NCI-H460 (cell line): ENCODE results near the gene PLPPR5. TPM values are rescaled to one million over a fixed set of nuclear protein-coding genes. Genes with fewer than 3 reads are reported as not detected.

Experiments used
- DNase-seq: peaks from one replicate; pipeline ENCODE4 v3.0.0-alpha.2; 2016; ENCODE audit warnings: low read depth; ENCODE audit errors: extremely low read depth
- total RNA-seq: library from RNA; depleted of rRNA; stranded (reverse); fragments of >200 nt; shearing (Covaris generic); gene quantifications from 2 replicates; pipeline ENCODE4 v1.2.3, GENCODE V29; 2014

Gene PLPPR5
- total RNA-seq, 1 experiment from 2014 or later: not detected

DNA sequence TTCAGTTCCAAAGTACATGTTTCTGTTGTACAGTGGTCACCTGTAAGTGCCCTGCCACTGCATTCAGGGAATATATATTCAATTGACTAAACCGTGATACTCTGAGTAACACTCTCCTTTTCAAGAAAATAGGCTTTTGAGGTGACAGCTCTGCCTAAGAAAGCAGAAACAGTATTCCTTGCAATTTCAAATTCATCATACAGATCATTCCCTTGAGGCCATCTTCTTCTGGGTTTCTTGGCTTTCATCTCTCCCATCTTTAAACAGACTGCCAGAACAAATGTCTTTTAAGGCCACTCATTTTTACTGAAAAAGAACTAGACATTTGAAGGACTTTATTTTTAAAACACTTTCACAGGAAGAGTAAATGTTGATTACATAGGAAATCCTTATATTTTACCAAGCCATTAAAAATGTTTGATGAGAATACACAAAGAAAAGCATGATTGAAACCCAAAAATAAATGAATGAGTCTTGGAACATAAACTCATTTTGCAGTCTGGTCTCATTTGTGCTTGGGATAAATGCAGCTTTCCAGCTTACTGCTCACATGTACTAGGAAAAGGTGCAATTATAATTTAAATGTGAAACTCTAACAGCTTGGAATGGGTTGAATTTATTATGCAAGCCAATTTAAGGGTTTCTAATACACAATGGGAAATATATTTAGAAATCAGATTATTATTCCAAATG lies 34.7 kb downstream of the PLPPR5 start:
- DNase-seq: no peak

DNA sequence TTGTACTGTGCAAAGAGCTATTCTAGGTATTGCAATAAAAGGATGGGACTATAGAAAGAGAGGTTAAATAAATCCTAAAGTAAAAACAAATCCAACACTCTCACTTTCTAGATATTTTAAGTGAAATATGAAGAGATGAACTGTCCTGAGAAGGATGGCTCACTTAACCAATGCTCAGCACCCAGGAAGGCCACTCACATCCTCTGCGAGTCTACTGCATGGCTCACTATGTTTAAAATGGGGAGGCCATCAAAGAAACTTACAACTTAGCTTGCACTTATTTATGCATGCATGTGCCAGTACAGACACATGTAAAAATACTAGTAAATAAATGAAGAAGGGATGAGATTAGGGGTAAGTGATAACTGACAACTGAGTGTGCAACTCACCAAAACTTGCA lies 37.5 kb downstream of the PLPPR5 start:
- no peak for DNase-seq

DNA sequence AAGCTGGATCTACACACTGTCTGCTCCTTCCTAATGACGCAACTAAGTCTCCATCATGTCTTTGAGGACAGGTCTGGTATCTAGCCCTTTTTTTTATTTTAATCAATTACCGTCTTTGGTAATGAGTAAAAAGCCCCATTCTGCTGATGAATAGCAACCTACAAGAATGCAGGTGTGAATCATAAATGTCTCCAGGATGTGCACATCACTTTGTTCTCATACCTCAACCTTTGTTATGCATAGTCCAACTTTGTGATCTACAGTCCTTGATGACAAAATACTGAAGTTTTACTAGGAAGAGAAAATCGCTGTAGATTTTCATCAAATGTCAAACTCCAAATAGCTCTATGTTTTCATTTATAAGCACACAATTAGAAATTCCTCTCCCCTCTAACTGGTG lies 39.3 kb downstream of the PLPPR5 start:
- DNase-seq: no peak

- DNase-seq: no peak
Observed at GRCh38 chr1:98964198-98964597, 40.5 kb downstream of the PLPPR5 start.

GRCh38 chr1:98963064-98963758 lies 41.5 kb downstream of the PLPPR5 start:
- no peak for DNase-seq

DNA sequence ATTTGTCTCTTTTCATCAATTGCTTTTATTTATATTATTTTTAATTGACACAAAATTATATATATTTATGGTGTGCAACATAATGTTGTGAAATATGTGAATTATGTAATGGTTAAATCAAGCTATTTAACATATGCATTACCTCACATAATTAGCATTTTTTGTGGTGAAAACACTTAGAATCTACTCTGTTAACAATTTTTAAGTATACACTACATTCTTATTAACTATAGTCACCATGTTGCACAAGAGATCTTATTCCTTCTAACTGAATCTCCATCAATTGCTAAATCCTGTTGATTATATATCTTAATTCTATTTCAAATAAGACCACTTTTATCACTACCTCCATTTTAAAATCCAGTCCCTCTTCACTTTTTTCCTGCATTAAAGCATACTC lies 42.5 kb downstream of the PLPPR5 start:
- DNase-seq: no peak

GRCh38 chr1:98949621-98950020 lies 55.0 kb downstream of the PLPPR5 start:
- no peak for DNase-seq

DNA sequence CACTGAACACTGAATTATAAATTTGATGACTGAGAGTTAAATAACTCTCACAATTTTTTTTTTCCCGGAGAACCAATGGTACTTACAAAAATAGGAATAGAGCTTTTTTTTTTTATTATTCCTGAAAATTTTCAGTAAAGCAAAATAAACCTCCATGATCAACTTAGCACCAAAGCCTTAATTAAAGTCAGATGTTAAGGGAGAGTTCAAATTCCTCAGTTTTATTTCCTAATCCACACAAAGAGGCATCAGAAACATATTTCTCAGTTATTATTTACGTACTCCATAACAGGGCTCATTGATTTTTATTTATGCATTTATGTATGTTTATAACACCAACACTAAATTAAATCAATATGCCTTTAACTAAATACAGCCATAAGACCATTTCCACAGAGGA lies 55.5 kb downstream of the PLPPR5 start:
- DNase-seq: no peak

GRCh38 chr1:98947071-98947470 lies 57.6 kb downstream of the PLPPR5 start:
- DNase-seq: no peak

GRCh38 chr1:98940722-98941079 lies 64.0 kb downstream of the PLPPR5 start:
- no peak for DNase-seq

- DNase-seq: no peak
Observed at GRCh38 chr1:98940069-98940721, 64.5 kb downstream of the PLPPR5 start.

DNA sequence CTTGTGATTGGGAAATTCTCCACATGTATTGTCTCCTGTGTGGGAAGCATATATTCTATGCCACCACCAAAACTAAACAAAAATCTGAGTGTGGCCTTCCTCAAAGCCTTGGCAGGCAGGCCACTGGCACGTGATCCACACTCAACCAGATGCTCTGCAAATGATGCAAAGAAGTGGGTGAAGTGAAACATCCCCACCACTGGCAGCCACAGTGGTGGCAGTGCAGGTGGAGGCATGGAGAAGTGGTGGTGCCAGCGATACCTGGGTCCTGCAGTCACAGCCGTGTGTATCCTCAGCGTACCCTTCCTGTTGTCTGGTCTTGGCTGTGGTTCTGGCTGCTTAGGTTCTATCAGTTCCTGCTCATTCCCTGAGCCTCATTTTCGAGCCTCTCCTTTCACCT lies 65.2 kb downstream of the PLPPR5 start:
- DNase-seq: no peak

DNA sequence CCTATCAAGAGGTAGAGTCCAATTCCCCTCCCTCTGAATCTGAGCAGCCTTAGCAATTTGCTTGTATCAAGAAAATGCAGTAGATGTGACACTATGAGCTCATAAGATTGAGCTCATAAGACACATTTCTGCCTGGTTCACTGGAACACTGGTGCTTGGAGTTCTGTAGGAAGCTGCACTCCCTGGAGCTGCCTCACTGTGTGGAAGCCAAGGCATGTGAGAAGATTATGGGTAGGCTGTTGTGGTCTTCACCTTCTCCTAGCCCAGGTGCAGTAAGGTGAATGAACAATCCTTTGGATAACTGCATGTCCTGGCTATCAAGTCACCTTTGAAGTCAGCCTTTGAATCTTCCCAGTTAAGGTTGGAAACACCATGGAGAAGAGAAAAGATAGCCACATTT lies 67.3 kb downstream of the PLPPR5 start:
- no peak for DNase-seq

DNA sequence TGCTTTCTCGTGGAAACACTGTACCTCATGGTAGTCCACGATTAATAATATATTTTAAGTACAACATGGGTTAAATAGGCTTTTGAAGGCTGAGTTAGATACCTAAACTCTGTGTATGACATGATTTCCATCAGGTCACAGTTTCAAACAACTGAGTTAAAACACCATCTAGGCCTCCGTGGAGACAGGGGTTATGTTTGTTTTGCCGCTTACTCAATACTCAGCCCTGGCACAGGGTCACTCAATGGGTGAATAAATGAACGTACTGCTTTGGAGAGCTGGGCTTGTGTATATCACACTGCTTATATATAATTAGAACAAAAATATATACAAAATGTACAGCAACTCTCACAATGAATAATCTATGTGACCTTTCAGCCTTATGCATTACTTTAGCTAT lies 72.5 kb downstream of the PLPPR5 start:
- no peak for DNase-seq

GRCh38 chr1:98931128-98931835 lies 73.4 kb downstream of the PLPPR5 start:
- DNase-seq: no peak

DNA sequence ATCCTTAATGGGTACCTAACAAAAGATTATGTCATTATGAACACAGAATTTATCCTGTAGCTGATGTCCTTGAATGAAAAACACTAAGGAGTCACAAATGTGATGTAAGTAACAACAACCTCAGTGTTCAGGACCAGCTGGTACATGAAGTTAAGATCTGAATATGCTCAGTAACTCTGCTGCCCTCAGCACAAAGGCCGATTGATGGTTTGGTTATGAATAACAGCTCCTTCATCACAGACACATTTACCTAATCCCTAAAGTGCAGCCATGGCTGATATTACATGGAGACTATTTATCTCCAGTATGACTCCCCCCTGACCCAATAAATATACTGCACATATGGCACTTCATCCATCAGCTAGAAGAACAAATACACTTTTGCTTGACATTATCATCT lies 75.2 kb downstream of the PLPPR5 start:
- DNase-seq: no peak

DNA sequence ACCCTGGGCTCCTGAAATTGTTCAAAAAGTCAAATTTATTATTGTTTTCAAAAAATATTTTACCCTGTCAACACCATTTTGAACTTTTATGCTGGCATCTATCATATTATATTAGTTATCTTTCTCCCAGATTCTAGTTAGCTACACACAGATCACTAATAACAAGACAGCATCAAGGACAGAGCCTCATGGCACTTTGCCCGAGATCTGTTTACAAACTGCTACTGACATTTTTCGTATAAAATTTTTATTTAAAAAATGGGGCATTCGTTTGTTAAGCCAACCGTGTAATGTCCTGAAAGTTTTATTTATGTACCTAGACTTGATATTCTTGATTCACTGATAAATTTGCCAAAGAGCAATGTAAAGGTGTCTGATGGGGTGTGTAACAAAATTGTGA lies 78.1 kb downstream of the PLPPR5 start:
- no peak for DNase-seq

DNA sequence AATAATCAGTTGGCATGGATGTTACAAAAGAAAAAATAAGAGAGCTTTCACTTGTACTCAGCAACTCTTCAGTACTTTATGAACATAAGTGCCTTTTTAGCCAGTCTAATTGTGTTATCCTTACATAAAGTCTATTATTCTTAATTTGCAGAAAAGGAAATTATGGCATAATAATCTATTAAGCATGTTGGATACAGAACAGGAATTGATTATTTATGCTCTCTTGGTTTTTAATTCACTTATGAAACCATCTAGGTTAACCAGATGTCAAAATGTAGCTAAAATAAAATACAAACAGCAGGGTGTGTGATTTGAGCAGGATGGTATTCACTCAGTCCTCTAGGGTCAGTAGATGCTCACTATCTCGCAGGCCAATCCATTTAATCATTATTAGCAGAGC lies 79.7 kb downstream of the PLPPR5 start:
- DNase-seq: no peak

DNA sequence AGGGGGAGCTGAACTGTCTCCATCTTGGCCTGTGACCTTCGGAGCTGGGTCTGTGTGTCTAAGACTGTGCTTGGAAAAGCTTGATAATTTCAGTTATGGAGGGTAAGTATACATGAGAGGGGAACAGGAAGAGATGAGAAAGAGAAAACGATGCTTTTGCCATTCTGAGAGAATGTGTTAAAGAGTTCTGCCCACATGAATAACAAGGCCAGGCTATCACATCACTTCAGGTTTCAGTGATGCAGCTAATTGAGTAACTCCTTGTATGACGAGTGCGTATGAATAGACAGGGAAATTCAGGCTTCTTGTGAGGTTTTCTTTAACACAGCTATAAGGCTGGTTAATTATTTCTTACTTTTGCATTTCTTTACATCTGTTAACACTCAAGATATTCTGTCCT lies 81.0 kb downstream of the PLPPR5 start:
- no peak for DNase-seq

DNA sequence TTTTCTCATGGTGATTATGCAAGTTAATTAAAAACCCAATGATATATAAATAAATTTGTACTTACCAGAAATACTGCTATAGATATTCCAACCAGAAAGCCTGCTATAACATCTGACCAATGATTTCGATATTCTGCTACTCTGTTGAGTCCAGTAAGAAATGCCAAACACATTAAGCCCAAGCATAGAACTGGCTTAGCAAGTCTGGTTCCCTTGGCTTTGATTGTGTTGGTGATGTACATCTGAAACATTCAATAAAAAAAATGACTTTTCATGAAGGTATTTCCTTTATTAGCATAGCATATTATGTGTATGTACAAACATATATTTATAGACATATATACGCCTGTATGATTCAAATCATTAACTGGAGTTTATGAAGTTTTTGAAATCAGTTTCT lies 82.8 kb downstream of the PLPPR5 start:
- no peak for DNase-seq

DNA sequence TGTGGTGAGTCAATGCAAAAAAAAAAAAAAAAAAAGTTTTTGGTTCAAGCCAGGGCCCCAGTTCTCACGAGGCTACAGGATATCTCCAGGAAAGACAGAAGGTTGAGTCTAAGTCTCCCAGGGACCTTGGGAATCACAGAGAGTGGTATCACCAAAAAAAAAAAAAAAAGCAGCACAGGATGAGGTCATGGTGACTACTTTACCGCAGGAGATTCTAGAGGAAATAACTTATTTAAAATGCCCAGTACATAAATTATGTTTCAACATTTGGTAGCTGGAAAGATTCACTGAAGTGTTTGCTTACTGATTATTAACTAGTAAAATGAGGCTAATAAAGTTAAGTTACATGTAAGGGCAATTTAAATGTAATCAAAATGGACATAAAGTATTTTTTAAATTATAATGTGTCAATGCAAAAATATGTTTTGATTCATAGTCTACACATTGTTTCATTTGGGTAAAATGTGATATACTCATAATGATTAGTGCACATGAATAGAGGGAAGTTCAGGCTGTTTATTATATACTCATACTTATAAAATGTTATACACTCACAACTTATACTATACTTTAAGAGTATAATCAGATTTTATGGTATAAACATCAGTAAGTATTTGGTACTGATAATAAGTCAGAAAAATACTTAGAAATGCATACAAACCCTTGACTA lies 84.1 kb downstream of the PLPPR5 start:
- no peak for DNase-seq
